ENCODE results near the gene RELT. TPM values are rescaled to one million over a fixed set of nuclear protein-coding genes. Genes with fewer than 3 reads are reported as not detected.

RELT gene
- total RNA-seq, 5 donors from 2014 or later (not counting 1 experiment from before 2014, with no cell fraction given): 15.6 to 113 (median 19.9) TPM

DNA sequence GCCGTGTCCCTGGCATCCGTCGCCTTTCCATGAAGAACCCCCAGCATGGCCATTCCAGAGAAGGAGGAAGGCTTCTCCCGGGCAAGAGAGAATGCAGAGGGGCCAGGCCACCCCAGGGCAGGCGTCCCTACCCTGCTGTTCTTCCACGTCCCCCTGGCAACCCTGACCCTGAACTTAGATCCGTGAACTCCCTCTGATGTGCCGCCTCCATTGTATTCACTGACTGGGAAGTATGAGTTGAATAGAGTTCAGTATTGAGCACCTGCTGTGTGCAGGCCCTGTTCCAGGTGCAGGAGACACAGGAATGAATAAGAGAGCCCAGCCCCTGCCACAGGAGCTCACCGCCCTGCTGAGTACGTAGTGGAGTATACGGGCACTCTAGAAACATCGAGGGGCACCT is 29.1 kb upstream of the RELT start:
- H3K9me3 ChIP-seq: no peaks in the 10 kb centered on the region
- H3K4me1 Mint-ChIP-seq: peaks cover 3 to 6% (median 4%) of the 10 kb centered on the region in 3 donors
- H3K4me3 Mint-ChIP-seq: no peak overlapping the region
- CTCF ChIA-PET: interaction anchor here in 1 of 2 donors (0.6 kb wide), 1 partner anchor 261 kb away, joined by 3 read pairs; no protein-coding TSS in a partner anchor
- H3K36me3 Mint-ChIP-seq: no peaks in the 10 kb centered on the region
- H3K27ac ChIP-seq (ENCODE audit: low read length): no peak overlapping the region
- no peak for ATAC-seq (replicated peaks in 1 of 4)
- H3K27me3 ChIP-seq (replicated peaks in 1 of 2; ENCODE audit: control insufficient read depth in 2 of 2, extremely low read depth in 1 of 2, insufficient read depth in 2 of 2, low read length in 1 of 2): peaks cover 0 to 32% of the 10 kb centered on the region in 2 experiments
- WGBS (ENCODE audit: insufficient coverage): 92% methylated on average over 12 of the region's 12 CpGs
- H3K27me3 Mint-ChIP-seq: peaks cover 4 to 6% of the 10 kb centered on the region in 2 donors
- DNase-seq: no peak
- H3K4me1 ChIP-seq (ENCODE audit: control insufficient read depth in 1 of 2, extremely low read depth in 1 of 2, insufficient read depth in 2 of 2, low read length in 2 of 2): peaks cover 0 to 4% of the 10 kb centered on the region in 2 experiments
- no peaks in the 10 kb centered on the region for H3K9me3 Mint-ChIP-seq
- no peak overlapping the region for H3K4me3 ChIP-seq (ENCODE audit: control insufficient read depth in 1 of 2, extremely low read depth in 1 of 2, low read length in 1 of 2)
- H3K27ac Mint-ChIP-seq: no peak overlapping the region
- no peaks in the 10 kb centered on the region for H3K36me3 ChIP-seq (ENCODE audit: control insufficient read depth in 2 of 2, extremely low read depth in 1 of 2, insufficient read depth in 1 of 2, low read length in 1 of 2)
- POLR2A ChIA-PET: no interaction called here

DNA sequence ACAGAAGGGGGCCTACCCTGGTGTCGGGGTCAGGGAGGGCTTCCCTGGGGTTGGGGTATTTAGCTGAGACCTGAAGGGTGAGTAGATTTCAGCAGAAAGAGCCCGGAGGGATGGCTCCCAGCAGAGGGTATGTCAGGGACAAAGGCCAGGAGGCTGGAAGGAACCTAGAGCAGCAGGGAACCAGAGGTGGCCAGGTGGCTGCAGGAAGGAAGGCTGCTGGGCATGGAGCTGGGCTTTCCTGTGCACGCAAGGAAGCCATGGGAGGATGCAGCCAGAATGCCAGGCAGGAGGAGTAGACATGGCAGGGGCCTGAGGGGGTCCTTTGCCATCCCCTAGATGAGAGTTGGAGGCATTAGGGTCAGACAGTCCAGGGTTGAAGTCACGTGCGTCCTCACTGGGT is 27.4 kb upstream of the RELT start:
- POLR2A ChIA-PET: no interaction called here
- Mint-ChIP-seq H3K9me3 (no peaks in the 10 kb centered on the region), H3K4me1 (peaks cover 3 to 6% (median 4%) of the 10 kb centered on the region in 3 donors), H3K27me3 (peaks cover 2 to 4% of the 10 kb centered on the region in 2 donors), H3K4me3 (no peak overlapping the region), H3K27ac (no peak overlapping the region), H3K36me3 (no peaks in the 10 kb centered on the region)
- no peak for DNase-seq
- H3K4me3 ChIP-seq (ENCODE audit: control insufficient read depth in 1 of 2, extremely low read depth in 1 of 2, low read length in 1 of 2): no peak overlapping the region
- no peaks in the 10 kb centered on the region for H3K9me3 ChIP-seq
- no peaks in the 10 kb centered on the region for H3K36me3 ChIP-seq (ENCODE audit: control insufficient read depth in 2 of 2, extremely low read depth in 1 of 2, insufficient read depth in 1 of 2, low read length in 1 of 2)
- 71% methylated on average over 2 of the region's 5 CpGs for WGBS (ENCODE audit: insufficient coverage)
- H3K27ac ChIP-seq (ENCODE audit: low read length): no peak overlapping the region
- H3K27me3 ChIP-seq (replicated peaks in 1 of 2; ENCODE audit: control insufficient read depth in 2 of 2, extremely low read depth in 1 of 2, insufficient read depth in 2 of 2, low read length in 1 of 2): peaks cover 0 to 32% of the 10 kb centered on the region in 2 experiments
- no peak for ATAC-seq (replicated peaks in 1 of 4)
- H3K4me1 ChIP-seq (ENCODE audit: control insufficient read depth in 1 of 2, extremely low read depth in 1 of 2, insufficient read depth in 2 of 2, low read length in 2 of 2): peaks cover 0 to 4% of the 10 kb centered on the region in 2 experiments
- CTCF ChIA-PET: interaction anchor here (0.6 to 1.6 kb wide), 4 partner anchors 12 to 78 kb away, joined by 3 to 4 read pairs (median 4); no protein-coding TSS in a partner anchor

DNA sequence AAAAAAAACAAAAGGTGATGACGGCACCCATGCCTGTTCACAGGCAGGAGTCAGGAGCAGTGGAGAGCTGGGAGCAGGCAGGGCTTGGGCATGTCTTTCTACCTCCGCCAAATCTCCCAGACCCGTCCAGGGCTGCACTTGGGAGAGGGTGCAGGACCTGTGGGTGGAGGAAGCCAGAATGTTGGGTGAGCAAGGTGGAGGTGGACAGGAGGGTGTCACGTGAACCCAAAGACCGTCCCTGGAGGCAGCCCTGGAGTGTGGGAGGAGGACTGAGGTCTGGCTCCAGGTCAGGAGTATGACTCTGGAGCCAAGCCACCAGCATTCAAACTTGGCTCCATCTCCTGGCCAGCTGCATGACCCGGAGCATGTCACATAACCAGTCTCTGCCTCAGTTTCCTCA is 26.6 kb upstream of the RELT start:
- ChIA-PET POLR2A (no interaction called here), CTCF (interaction anchor here (1.3 to 3.4 kb wide), 3 partner anchors 44 to 77 kb away, joined by 3 to 77 read pairs (median 4); no protein-coding TSS in a partner anchor)
- Mint-ChIP-seq H3K36me3 (no peaks in the 10 kb centered on the region), H3K4me1 (peaks cover 3 to 6% (median 4%) of the 10 kb centered on the region in 3 donors), H3K27ac (no peak overlapping the region), H3K9me3 (no peaks in the 10 kb centered on the region), H3K4me3 (no peak overlapping the region), H3K27me3 (peaks cover 2 to 4% of the 10 kb centered on the region in 2 donors)
- no peak for ATAC-seq (replicated peaks in 1 of 4)
- Histone ChIP-seq H3K9me3 (no peaks in the 10 kb centered on the region), H3K4me1 (ENCODE audit: control insufficient read depth in 1 of 2, extremely low read depth in 1 of 2, insufficient read depth in 2 of 2, low read length in 2 of 2) (peaks cover 0 to 4% of the 10 kb centered on the region in 2 experiments), H3K27ac (ENCODE audit: low read length) (no peak overlapping the region), H3K4me3 (ENCODE audit: control insufficient read depth in 1 of 2, extremely low read depth in 1 of 2, low read length in 1 of 2) (no peak overlapping the region), H3K27me3 (replicated peaks in 1 of 2; ENCODE audit: control insufficient read depth in 2 of 2, extremely low read depth in 1 of 2, insufficient read depth in 2 of 2, low read length in 1 of 2) (peaks cover 0 to 32% of the 10 kb centered on the region in 2 experiments), H3K36me3 (ENCODE audit: control insufficient read depth in 2 of 2, extremely low read depth in 1 of 2, insufficient read depth in 1 of 2, low read length in 1 of 2) (no peaks in the 10 kb centered on the region)
- no peak for DNase-seq
- WGBS (ENCODE audit: insufficient coverage): 87% methylated on average over 4 of the region's 6 CpGs

DNA sequence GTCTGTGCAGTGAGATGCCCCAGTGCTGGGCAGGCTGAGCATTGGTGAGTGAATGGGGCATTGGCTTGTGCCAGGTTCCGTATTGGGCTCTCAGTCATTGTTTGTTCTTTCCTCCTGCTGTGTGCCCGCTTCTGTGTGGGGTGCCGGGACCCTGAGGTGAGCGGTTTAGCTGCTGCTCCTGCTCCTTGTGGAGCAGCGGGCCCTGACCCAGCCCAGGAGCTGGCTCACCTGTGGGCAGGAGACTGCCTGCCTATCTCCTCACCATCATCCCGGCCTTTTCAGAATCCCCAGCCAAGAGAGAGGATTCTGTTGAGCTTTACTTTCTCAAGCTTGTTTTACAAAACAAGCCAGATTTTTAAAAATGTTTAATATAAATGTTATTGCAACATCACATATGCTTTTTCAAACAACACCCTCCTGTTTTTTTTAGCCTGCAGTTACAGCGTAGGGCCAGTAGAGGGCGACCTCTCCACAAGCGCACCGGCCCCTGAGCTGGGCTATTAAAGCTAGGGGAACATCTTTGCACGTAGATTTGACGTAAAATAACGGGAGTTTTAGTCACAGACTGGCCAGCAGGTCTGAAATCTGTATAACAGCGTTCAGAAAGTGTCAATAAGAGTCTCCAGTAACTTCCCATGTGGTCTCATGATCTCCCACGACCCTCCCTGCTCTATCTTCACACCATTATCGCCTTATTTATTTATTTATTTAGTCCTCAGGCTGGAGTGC is 25.1 kb upstream of the RELT start:
- ATAC-seq (replicated peaks in 1 of 4) (peak; percentile 73 to 91 (median 77)), DNase-seq (peak; percentile 28 to 84 (median 55))
- Mint-ChIP-seq H3K9me3 (no peaks in the 10 kb centered on the region), H3K4me3 (no peak overlapping the region), H3K27me3 (peaks cover 2 to 4% of the 10 kb centered on the region in 2 donors), H3K27ac (peak overlapping the region in 1 of 2 donors; percentile 18), H3K4me1 (peaks cover 3 to 6% (median 4%) of the 10 kb centered on the region in 3 donors), H3K36me3 (no peaks in the 10 kb centered on the region)
- peaks cover 0 to 30% of the 10 kb centered on the region in 2 experiments for H3K27me3 ChIP-seq (replicated peaks in 1 of 2; ENCODE audit: control insufficient read depth in 2 of 2, extremely low read depth in 1 of 2, insufficient read depth in 2 of 2, low read length in 1 of 2)
- 15% methylated on average over 8 of the region's 16 CpGs for WGBS (ENCODE audit: insufficient coverage)
- POLR2A ChIA-PET: interaction anchor here (0.5 to 0.7 kb wide), 4 partner anchors 14 to 112 kb away, joined by 3 to 5 read pairs (median 4); no protein-coding TSS in a partner anchor
- no peak overlapping the region for H3K4me3 ChIP-seq (ENCODE audit: control insufficient read depth in 1 of 2, extremely low read depth in 1 of 2, low read length in 1 of 2)
- H3K4me1 ChIP-seq (ENCODE audit: control insufficient read depth in 1 of 2, extremely low read depth in 1 of 2, insufficient read depth in 2 of 2, low read length in 2 of 2): peaks cover 0 to 4% of the 10 kb centered on the region in 2 experiments
- CTCF ChIA-PET: interaction anchor here (0.5 to 3.4 kb wide), 44 partner anchors 9 to 1351 kb away, joined by 3 to 77 read pairs (median 4); partner anchors contain the start of gene RELT (in 1 of the 2)
- H3K9me3 ChIP-seq: no peaks in the 10 kb centered on the region
- no peaks in the 10 kb centered on the region for H3K36me3 ChIP-seq (ENCODE audit: control insufficient read depth in 2 of 2, extremely low read depth in 1 of 2, insufficient read depth in 1 of 2, low read length in 1 of 2)
- H3K27ac ChIP-seq (ENCODE audit: low read length): no peak overlapping the region

DNA sequence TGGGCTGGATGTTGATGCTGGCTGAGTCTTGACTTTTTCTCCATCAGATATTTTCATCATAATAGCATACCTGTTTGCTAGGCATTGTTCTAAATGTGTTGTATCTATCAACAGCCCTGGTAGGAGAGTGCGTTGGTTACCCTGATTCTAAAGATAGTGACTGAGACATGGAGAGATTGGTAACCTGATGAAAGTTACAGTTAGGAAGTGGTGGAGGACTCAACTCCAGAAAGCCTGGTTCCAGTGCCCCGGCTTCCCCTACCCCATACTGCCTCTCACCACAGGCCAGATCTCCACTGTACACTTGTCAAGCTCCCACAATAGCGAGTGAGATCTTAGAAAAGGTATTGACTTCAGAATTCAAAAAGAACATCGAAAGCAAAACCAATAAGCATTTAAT is 22.8 kb upstream of the RELT start:
- no peaks in the 10 kb centered on the region for H3K9me3 ChIP-seq
- H3K9me3 Mint-ChIP-seq: no peaks in the 10 kb centered on the region
- no peak for ATAC-seq (replicated peaks in 1 of 4)
- no peak for DNase-seq
- H3K27ac ChIP-seq (ENCODE audit: low read length): no peak overlapping the region
- no peak overlapping the region for H3K4me3 ChIP-seq (ENCODE audit: control insufficient read depth in 1 of 2, extremely low read depth in 1 of 2, low read length in 1 of 2)
- H3K36me3 ChIP-seq (ENCODE audit: control insufficient read depth in 2 of 2, extremely low read depth in 1 of 2, insufficient read depth in 1 of 2, low read length in 1 of 2): no peaks in the 10 kb centered on the region
- H3K36me3 Mint-ChIP-seq: no peaks in the 10 kb centered on the region
- POLR2A ChIA-PET: interaction anchor here in 1 of 2 donors (0.6 kb wide), 1 partner anchor 8 kb away, joined by 6 read pairs; no protein-coding TSS in a partner anchor
- H3K4me3 Mint-ChIP-seq: no peak overlapping the region
- H3K27ac Mint-ChIP-seq: no peak overlapping the region
- no CpG with 5 or more reads among the region's 4 CpGs for WGBS (ENCODE audit: insufficient coverage)
- peaks cover 0 to 4% of the 10 kb centered on the region in 2 experiments for H3K4me1 ChIP-seq (ENCODE audit: control insufficient read depth in 1 of 2, extremely low read depth in 1 of 2, insufficient read depth in 2 of 2, low read length in 2 of 2)
- CTCF ChIA-PET: interaction anchor here in 1 of 2 donors (1.3 kb wide), 1 partner anchor 43 kb away, joined by 3 read pairs; no protein-coding TSS in a partner anchor
- H3K4me1 Mint-ChIP-seq: peaks cover 3 to 6% (median 4%) of the 10 kb centered on the region in 3 donors
- no peaks in the 10 kb centered on the region for H3K27me3 Mint-ChIP-seq
- H3K27me3 ChIP-seq (replicated peaks in 1 of 2; ENCODE audit: control insufficient read depth in 2 of 2, extremely low read depth in 1 of 2, insufficient read depth in 2 of 2, low read length in 1 of 2): peaks cover 0 to 8% of the 10 kb centered on the region in 2 experiments

DNA sequence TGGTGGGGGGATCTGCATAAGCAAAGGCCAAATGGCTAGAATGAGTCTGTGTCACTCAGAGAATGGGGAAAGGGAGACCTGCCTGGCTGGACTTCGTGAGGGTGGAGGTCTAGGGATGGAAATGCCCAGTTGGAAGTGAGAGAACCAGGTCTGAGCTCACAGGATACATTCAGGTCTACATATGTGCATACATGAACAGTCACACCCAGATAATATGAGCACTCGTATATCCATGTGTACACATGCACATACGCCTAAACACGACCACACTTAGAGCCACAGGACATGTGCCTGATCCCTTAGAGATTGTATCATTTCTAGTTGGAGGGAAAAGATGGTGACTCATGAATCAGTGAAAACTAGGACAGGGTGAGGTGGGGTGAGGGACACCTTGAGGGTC is 21.1 kb upstream of the RELT start:
- Mint-ChIP-seq H3K9me3 (no peaks in the 10 kb centered on the region), H3K27me3 (no peaks in the 10 kb centered on the region), H3K4me1 (peaks cover 3 to 6% (median 4%) of the 10 kb centered on the region in 3 donors), H3K27ac (no peak overlapping the region), H3K4me3 (no peak overlapping the region), H3K36me3 (no peaks in the 10 kb centered on the region)
- Histone ChIP-seq H3K27ac (ENCODE audit: low read length) (no peak overlapping the region), H3K4me1 (ENCODE audit: control insufficient read depth in 1 of 2, extremely low read depth in 1 of 2, insufficient read depth in 2 of 2, low read length in 2 of 2) (peaks cover 0 to 4% of the 10 kb centered on the region in 2 experiments), H3K36me3 (ENCODE audit: control insufficient read depth in 2 of 2, extremely low read depth in 1 of 2, insufficient read depth in 1 of 2, low read length in 1 of 2) (no peaks in the 10 kb centered on the region), H3K9me3 (no peaks in the 10 kb centered on the region), H3K27me3 (replicated peaks in 1 of 2; ENCODE audit: control insufficient read depth in 2 of 2, extremely low read depth in 1 of 2, insufficient read depth in 2 of 2, low read length in 1 of 2) (peaks cover 0 to 4% of the 10 kb centered on the region in 2 experiments), H3K4me3 (ENCODE audit: control insufficient read depth in 1 of 2, extremely low read depth in 1 of 2, low read length in 1 of 2) (no peak overlapping the region)
- ATAC-seq (replicated peaks in 1 of 4) (no peak), DNase-seq (no peak)
- CTCF ChIA-PET: interaction anchor here (0.5 to 0.6 kb wide), 2 partner anchors 262 to 568 kb away, joined by 3 read pairs; no protein-coding TSS in a partner anchor
- no CpG with 5 or more reads among the region's 4 CpGs for WGBS (ENCODE audit: insufficient coverage)
- POLR2A ChIA-PET: no interaction called here

Data from T-cell (primary cell).